Measurements from ENCODE around the gene EEF2.

DNA sequence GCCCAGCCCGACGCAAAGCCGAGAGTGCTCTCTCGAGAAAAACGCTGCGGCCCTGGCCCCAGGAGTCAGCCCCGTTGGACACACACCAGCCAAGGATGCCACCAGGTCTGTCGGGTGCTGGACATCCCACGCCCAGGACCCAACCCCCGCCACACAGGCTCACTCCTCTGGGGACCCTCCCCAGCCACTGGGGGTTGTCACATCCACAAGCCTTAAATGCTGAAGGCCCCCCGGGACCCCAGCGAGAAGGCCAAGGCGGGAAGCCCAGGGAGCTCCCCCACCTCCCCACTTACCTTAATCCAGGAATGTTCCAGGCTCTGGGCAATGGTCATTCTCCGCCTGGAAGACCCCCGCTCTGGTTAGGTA is 25.5 kb downstream of the EEF2 start:
- TF ChIP-seq, protein P1, sequence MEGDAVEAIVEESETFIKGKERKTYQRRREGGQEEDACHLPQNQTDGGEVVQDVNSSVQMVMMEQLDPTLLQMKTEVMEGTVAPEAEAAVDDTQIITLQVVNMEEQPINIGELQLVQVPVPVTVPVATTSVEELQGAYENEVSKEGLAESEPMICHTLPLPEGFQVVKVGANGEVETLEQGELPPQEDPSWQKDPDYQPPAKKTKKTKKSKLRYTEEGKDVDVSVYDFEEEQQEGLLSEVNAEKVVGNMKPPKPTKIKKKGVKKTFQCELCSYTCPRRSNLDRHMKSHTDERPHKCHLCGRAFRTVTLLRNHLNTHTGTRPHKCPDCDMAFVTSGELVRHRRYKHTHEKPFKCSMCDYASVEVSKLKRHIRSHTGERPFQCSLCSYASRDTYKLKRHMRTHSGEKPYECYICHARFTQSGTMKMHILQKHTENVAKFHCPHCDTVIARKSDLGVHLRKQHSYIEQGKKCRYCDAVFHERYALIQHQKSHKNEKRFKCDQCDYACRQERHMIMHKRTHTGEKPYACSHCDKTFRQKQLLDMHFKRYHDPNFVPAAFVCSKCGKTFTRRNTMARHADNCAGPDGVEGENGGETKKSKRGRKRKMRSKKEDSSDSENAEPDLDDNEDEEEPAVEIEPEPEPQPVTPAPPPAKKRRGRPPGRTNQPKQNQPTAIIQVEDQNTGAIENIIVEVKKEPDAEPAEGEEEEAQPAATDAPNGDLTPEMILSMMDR (IDR thresholded peaks at IDR 0.05) = no peak
- no peak for TF ChIP-seq POLR2A (IDR thresholded peaks at IDR 0.05)
